A673 (cell line): ENCODE results near the gene SPECC1L.

Source experiments
- CTCF ChIP-seq: fragments of 300-800, 200-600 bp; sonication (generic); conservative IDR thresholded peaks from 2 replicates; pipeline ENCODE4 v1.5.1; 2017; ENCODE audit warnings: low read depth, mild to moderate bottlenecking, antibody characterized with exemption, low read length, moderate library complexity, mixed read lengths
- EZH2 ChIP-seq: fragments of 200-600 bp; sonication (generic); IDR thresholded peaks from 2 replicates; pipeline ENCODE4 v1.6.1; 2017; ENCODE audit warnings: borderline replicate concordance, low read depth, mild to moderate bottlenecking, mixed read lengths, antibody characterized with exemption, low read length; ENCODE audit not compliant: poor library complexity, severe bottlenecking

- no peak for TF ChIP-seq CTCF
- TF ChIP-seq EZH2: no peak
These were observed 64.9 kb downstream of the SPECC1L start for GRCh38 chr22:24335496-24335895.
